Measurements from ENCODE around the gene SSR1. TPM values are rescaled to one million over a fixed set of nuclear protein-coding genes. Genes with fewer than 3 reads are reported as not detected.
"Not testable (repeated sequence)": the region's sequence is repeated elsewhere in the genome, so short reads cannot be mapped to it uniquely, and the experiment has no call there.

Gene SSR1
- total RNA-seq, 1 donor from 2014 or later: 62.5 TPM

DNA sequence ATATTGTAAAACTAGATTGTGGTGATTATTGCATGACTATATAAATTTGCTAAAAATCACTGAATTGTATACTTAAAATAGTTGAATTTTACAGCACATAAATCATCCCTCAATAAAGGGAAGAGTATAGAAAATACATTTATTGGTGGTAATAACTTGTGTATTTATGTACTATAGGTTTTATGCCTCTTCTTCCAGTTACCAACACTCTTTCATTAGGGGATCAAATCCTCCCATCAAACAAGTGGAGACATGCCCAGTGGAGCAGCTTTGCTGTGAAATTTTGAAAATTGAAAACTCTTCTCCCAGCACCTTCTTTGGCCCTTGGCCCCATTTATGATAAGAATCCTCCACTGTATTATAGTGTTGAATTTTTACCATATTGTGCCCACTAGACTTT lies 10.1 kb upstream of the SSR1 start:
- DNase-seq: no peak
- intact Hi-C loops (cut with micrococcal nuclease): no loop called here
- no peak for ATAC-seq

DNA sequence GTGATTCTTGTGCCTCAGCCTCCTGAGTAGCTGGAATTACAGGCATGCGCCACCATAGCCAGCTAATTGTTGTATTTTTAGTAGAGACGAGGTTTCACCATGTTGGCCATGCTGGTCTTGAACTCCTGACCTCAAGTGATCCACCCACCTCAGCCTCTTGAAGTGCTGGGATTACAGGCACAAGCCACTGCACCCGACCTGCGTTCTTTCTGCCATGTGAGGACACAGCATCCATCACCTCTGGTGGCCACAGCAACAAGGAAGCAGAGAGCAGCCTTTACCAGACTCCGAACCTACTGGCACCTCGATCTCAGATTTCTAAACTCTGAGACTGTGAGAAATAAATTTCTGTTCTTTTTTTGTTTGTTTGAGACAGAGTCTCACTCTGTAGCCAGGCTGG lies 8.9 kb upstream of the SSR1 start:
- intact Hi-C loops (cut with micrococcal nuclease); ATAC-seq; DNase-seq: not testable (repeated sequence)

DNA sequence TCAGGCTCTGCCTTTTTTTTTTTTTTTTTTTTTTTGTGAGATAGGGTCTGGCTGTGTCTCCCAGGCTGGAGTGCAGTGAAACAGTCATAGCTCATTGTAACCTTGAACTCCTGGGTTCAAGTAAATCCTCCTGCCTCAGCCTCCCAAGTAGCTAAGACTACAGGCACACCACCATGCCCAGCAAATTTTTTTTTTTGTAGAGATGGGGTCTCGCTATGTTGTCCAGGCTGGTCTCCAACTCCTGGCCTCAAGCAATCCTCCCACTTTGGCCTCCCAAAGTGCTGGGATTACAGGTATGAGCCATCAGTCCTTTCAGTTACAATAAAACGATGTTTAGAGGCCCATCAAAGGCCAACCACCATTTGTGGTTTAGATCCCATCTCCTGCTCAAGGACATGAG lies 6.4 kb upstream of the SSR1 start:
- ATAC-seq; DNase-seq; intact Hi-C loops (cut with micrococcal nuclease): not testable (repeated sequence)

DNA sequence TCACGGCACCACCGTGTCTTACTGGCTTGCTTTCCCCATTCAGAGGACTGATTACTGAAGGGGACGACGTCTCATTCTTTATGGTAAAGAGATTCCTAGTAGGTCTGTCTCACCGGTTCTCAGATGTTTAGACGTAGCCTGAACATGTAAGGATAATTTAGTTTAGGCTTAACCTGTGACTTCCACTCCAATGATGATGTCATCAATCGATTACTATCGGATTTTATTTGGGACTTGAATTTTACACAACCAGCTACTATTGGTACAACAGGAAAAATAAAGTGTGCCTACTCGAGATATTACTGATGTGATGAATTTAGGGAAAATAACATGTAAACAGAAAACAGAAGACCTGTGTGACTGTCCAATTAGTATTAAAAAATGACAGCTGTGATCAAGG lies 4.5 kb upstream of the SSR1 start:
- DNase-seq (no peak), ATAC-seq (no peak)
- intact Hi-C loops (cut with micrococcal nuclease): no loop called here

DNA sequence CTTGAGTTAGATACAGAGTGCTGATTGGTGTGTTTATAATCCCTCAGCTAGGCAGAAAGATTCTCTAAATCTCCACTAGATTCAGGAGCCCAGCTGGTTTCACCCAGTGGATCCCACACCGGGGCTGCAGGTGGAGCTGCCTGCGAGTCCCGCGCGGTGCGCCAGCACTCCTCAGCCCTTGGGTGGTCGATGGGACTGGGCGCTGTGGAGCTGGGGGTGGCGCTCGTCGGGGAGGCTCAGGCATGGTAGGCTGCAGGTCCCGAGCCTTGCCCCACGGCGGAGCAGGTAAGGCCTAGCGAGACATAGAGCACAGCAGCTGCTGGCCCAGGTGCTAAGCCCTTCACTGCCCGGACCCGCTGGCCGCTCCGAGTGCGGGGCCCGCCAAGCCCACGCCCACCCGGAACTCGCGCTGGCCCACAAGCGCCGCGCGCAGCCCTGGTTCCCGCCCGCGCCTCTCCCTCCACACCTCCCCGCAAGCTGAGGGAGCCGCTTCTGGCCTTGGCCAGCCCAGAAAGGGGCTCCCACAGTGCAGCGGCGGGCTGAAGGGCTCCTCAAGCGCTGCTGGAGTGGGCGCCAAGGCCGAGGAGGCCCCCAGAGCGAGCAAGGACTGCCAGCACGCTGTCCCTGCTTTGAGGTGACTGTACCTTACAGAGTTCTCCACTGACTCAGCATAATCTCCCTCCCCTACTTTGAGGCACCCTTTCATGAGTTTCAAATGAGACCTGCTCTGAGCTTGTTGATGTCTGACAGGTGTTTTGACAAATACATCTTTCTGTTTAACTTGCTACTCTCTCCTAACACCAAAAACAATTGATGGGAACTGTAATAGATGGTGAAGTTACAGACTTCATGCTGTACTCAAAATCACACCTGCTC lies 3.9 kb upstream of the SSR1 start:
- DNase-seq (no peak), ATAC-seq (no peak)
- intact Hi-C loops (cut with micrococcal nuclease): no loop called here

DNA sequence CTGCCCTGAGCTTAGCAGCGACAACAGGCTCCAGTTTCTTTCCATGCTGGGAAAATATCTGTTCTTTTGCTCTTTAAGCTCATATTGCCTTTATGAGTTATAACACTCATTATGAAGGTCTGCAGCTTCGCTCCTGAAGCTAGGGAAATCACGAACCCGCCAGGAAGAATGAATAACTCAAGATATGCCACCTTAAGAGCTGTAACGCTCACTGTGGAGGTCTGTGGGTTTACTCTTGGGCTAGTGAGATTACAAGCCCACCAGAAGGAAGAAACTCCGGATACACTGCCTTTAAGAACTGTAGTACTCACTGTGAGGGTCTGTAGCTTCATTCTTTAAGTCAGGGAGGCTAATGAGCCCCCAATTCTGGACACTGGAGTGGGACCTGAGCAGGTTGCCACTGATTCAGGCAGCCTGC lies 3.0 kb upstream of the SSR1 start:
- no peak for ATAC-seq
- intact Hi-C loops (cut with micrococcal nuclease): no loop called here
- no peak for DNase-seq

DNA sequence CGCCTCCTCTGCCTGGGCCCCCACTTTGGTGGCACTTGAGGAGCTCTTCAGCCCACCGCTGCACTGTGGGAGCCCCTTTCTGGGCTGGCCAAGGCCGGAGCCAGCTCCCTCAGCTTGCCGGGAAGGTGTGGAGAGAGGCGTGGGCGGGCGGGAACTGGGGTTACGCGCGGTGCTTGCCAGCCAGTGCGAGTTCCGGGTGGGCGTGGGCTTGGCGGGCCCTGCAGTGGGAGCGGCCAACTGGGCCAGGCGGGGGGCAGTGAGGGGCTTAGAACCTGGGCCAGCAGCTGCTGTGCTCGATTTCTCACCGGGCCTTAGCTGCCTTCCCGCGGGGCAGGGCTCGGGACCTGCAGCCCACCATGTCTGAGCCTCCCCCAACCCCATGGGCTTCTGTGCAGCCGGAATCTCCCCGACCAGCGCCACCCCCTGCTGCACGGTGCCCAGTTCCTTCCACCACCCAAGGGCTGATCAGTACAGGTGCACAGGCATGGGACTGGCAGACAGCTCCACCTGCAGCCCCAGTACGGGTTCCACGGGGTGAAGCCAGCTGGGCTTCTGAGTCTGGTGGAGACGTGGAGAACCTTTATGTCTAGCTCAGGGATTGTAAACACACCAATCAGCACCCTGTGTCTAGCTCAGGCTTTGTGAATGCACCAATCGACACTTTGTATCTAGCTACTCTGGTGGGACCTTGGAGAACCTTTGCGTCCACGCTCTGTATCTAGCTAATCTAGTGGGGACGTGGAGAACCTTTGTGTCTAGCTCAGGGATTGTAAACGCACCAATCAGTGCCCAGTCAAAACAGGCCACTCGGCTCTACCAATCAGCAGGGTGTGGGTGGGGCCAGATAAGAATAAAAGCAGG lies 2.3 kb upstream of the SSR1 start:
- intact Hi-C loops (cut with micrococcal nuclease); ATAC-seq; DNase-seq: not testable (repeated sequence)

DNA sequence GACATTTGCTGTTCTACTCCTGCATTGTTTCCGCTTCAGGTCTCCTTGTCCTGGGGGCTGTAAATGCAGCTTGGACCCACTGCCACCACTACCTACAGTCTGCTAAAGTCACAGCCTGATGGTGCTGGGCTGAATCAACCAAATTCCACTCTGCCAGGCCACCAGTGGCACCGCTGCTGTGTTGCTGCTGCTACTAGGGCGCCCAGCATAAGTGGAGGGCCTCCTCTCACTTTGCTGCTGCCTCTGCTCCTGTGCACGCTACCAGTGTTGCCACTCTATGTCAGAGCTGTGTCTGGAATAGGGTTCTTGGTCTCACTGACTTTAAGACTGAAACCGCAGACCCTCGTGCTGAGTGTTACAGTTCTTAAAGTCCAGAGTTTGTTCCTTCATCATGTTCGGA lies 1.4 kb upstream of the SSR1 start:
- no peak for DNase-seq
- no peak for ATAC-seq
- intact Hi-C loops (cut with micrococcal nuclease): loop anchor here (5.0 kb wide), 1 partner anchor 73 kb away; the partner anchor contains the start of genes CAGE1 and RIOK1

DNA sequence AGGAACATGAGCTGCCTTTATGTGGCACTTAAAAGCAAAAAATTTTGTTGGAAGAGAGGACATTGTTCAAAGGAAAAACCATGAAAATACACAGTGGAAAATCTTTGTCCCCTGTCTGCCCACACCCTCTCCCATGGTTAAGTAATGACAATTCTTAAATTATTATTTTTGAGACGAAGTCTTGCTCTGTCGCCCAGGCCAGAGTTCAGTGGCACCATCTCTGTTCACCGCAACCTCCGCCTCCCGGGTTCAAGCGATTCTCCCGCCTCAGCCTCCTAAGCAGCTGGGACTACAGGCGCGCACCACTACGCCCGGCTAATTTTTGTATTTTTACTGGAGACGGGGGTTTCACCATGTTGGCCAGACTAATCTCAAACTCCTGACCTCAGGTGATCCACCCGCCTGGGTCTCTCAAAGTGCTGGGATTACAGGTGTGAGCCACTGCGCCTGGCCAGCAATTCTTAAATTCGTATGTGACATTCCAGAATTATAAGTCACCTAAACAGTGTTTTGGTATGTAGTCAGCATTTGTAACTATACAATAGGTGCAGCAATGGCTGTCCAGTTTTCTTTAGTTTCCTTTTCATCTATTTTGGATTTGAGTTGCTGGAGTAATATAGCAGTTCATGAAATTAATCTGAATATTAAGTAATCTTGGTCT lies 636 bp upstream of the SSR1 start:
- intact Hi-C loops (cut with micrococcal nuclease): loop anchor here (5.0 kb wide), 1 partner anchor 74 kb away; the partner anchor contains the start of genes CAGE1 and RIOK1
- no peak for DNase-seq

DNA sequence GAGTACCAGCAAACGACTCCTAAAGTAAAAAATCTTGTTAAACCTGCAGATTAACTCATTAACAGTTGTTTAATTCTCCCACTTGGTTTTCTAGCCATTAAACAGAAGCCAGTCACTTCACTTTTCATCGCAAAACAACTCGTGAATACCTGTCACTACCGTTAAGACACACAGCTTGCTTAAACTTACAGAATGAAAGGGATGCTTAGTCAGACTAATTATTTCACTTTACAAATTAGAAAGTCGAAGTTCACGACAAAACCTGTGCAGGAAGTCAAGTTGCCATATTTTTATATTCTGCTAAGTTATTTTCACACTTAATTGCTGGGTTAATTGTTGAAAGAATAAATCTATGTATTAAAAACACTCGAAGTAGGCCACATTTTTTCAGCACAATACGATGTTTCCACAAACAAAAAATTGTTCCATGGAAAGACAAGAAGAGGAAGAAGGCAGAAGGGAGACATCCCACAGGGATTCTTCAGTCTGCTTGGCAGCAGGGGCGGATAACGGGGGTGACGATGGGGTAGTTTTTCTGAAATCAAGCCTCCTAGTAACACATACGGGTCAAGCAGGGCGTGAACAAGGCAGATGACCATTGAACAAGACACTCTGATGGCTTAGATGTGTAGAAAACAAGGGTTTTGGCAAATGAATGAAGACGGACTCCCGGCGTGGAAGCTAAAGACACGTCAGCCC lies 933 bp downstream of the SSR1 start:
- DNase-seq (no peak), ATAC-seq (no peak)
- intact Hi-C loops (cut with micrococcal nuclease): loop anchor here (5.0 kb wide), 1 partner anchor 75 kb away; the partner anchor contains the start of genes CAGE1 and RIOK1

More for the DNA sequence above, 636 bp upstream of the SSR1 start:
- ATAC-seq: no peak

DNA sequence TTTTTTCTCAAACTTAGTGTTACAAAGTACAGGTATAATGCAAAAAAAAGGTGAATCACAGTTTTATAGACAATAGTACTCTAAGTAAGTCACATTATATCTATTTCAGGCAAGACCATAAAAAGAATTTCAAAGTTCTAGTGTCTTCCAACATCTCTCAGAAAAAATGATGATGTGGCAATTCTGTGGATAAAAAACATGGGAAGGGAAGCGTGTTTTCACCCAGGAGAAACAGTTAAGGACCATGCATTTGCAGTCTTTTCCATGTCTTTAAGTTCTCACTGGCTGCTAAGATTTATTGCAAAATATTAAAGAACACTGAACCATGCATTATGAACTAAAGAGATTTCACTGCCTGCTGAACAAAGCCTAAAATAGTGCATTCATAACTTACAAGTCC lies 1.8 kb downstream of the SSR1 start:
- no peak for DNase-seq
- ATAC-seq: no peak
- intact Hi-C loops (cut with micrococcal nuclease): loop anchor here (5.0 kb wide), 1 partner anchor 76 kb away; the partner anchor contains the start of genes CAGE1 and RIOK1

DNA sequence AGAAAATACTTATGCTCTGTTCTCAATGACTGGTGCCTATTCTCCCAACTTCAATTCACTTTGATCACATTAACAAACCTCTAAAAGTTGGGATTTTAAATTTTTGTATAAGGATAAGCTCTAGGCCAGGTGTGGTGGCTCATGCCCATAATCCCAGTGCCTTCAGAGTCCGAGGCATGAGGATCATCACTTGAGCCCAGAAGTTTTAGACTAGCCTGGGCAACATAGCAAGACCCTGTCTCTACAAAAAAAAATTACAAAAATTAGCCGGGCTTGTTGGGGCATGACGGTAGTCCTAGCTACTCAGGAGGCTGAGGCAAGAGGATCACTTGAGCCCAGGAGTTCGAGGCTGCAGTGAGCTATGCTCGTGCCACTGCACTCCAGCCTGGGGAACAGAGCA lies 3.9 kb downstream of the SSR1 start:
- ATAC-seq (no peak), DNase-seq (no peak)
- intact Hi-C loops (cut with micrococcal nuclease): no loop called here

DNA sequence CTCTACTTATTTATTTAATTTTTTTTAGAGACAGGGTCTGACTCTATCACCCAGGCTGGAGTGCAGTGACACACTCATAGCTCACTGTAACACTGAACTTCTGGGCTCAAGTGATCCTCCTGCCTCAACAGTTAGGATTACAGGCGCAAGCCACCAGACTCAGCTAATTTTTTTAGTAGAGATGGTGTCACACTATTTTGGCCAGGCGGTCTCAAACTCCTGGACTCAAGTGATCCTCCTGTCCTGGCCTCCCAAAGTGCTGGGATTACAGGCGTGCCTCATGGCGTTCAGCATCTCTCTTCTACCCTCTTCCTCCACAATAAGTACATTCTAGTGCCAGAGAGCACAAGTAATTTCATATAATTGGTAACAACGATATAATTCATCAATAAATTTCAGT lies 5.5 kb downstream of the SSR1 start:
- no peak for DNase-seq
- no peak for ATAC-seq
- intact Hi-C loops (cut with micrococcal nuclease): no loop called here

DNA sequence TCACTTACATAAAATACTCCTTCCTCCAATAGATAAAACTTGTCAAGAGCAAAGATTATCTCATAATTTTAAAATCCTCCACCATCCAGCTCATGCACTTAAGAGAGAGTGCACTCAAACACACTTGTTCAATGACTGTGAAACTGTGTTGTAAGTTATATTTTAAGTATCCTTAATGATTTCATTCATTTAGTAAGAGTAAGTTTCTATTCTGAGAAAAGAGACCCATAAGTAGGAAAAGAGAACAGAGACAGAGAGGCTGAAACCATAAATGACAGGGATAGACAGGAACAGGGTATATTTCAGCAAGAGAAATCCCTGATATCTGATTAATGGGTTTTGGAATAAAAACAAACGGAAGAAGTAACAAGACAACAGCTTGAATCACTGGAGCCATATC lies 8.2 kb downstream of the SSR1 start:
- no peak for DNase-seq
- intact Hi-C loops (cut with micrococcal nuclease): no loop called here
- ATAC-seq: no peak

DNA sequence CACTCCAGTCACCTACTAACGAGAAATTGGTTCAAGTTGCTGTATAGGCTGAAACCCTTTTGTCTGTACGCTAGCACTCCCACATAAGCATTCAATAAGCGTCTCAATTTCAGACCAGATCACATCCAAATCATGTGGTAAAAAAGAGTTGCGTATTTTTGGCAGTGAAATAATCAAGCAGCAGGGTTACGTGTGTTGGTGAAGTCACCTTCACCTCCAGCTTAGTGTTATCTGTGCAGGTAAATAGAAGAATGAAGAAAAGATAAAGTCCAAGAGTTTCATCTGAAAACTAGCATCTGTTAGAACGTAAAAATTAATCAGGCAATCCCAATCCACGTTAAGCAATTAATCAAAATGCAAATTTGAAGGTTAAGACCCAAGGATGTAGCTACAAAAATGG lies 11.3 kb downstream of the SSR1 start:
- no peak for ATAC-seq

DNA sequence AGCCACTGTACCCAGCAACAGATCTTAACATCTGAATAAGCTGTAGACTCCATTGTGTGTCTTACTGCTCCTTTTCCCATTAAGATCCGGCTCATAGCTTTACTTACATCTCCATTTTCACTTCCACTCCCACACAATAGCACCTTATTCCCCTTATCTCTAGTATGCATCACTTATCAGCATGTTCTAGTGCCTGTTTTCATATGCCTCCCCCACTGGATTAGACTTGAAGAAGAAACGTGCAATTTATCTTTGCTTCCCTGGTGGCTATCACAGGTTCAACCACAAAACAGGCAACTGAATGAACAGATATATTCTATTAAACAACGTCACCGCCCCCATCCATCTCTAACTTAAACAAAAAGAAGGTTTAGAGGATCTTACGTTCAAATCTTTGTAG lies 12.1 kb downstream of the SSR1 start:
- DNase-seq (no peak), ATAC-seq (no peak)
- intact Hi-C loops (cut with micrococcal nuclease): no loop called here

More for the DNA sequence above, 11.3 kb downstream of the SSR1 start:
- intact Hi-C loops (cut with micrococcal nuclease): no loop called here
- no peak for DNase-seq

DNA sequence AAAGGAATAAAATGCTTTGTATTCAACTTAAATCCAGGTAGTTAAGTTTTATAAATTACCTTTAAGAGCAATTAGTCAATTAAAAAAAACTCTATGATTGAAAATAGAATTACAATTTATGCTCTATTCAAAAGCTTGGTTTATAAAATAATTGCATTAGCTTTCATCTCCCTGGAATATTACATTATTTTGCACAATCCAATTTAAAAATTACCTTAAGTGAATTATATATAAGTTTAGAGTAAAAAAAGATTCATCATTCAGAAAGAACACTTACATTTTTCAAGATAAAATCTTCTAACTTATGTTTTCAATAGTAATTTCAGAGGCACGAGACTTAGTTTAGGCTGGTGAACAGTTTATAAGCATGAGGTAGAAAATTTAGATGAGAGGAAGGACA lies 14.9 kb downstream of the SSR1 start:
- no peak for ATAC-seq
- no peak for DNase-seq
- intact Hi-C loops (cut with micrococcal nuclease): loop anchor here (5.0 kb wide), 1 partner anchor 314 kb away; no protein-coding TSS in a partner anchor

DNA sequence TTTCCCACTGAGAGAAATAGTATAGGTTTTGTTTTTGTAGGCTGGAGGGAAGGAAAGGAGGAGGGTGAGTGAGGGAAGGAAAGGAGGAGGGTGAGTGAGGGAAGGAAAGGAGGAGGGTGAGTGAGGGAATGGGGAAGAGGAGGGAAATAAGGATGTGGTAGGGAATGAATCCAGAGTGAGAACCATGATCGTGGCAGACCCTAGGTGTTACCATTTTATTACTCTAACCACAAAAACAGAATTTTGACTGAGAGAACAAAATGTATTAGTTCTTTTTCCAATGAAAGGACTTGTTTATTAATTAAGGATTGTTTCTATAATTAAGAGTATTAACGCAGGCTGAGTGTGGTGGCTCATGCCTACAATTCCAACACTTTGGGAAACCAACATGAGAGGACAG lies 16.4 kb downstream of the SSR1 start:
- ATAC-seq (no peak), DNase-seq (no peak)
- intact Hi-C loops (cut with micrococcal nuclease): loop anchor here (5.0 kb wide), 1 partner anchor 316 kb away; no protein-coding TSS in a partner anchor

DNA sequence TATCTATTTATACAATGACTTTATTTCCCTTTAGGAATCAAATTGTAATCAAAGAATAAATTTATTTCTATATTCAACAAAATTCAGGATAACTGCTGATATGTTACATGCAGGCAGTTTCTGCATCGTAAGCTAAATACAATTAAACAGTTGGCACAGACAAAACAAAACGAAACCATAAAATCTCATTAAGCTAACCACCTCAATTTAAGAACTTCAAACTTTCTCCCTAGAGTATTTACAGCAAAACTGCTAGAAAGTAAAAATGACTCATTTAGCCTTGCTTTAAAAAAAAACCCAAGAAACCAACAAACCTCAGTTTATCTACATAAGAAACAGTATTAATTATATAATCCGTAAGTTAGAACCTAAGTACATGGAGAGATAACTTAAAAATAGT lies 17.1 kb downstream of the SSR1 start:
- DNase-seq (no peak), ATAC-seq (no peak)
- intact Hi-C loops (cut with micrococcal nuclease): loop anchor here (5.0 kb wide), 1 partner anchor 316 kb away; no protein-coding TSS in a partner anchor

All from left ventricle myocardium superior (tissue), 1 donor.